PC-3 (cell line): Measurements from ENCODE around the gene GPX3.

ENCODE experiments used
- EZH2 ChIP-seq: fragments of 300-600 bp; sonication (generic); IDR thresholded peaks from one replicate; pipeline ENCODE4 v1.6.1; 2017; ENCODE audit warnings: antibody characterized with exemption, mild to moderate bottlenecking, low read length; ENCODE audit not compliant: unreplicated experiment
- EZH2phosphoT487 ChIP-seq: fragments of 300-600 bp; sonication (generic); IDR thresholded peaks from 2 replicates; pipeline ENCODE4 v1.6.1; 2018; ENCODE audit warnings: mild to moderate bottlenecking, antibody characterized with exemption, low read length, borderline replicate concordance
- TF ChIP-seq, protein P1 (sequence below): fragments of 300-600 bp; sonication (generic); conservative IDR thresholded peaks from 2 replicates; pipeline ENCODE4 v1.5.1; 2017; ENCODE audit warnings: antibody characterized with exemption, low read depth, mild to moderate bottlenecking, low read length

DNA sequence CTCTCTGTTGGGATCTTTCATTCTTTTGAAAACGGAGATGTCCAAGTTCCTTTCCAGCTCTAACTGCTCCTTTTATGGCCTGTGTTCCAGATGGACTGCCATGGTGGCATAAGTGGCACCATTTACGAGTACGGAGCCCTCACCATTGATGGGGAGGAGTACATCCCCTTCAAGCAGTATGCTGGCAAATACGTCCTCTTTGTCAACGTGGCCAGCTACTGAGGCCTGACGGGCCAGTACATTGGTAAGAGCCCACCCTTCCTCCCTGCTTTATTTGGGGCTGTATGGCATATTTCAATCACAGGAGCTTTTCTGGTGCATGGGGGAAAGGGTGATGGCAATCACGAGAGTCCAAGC lies 4.8 kb downstream of the GPX3 start:
- TF ChIP-seq, protein P1, sequence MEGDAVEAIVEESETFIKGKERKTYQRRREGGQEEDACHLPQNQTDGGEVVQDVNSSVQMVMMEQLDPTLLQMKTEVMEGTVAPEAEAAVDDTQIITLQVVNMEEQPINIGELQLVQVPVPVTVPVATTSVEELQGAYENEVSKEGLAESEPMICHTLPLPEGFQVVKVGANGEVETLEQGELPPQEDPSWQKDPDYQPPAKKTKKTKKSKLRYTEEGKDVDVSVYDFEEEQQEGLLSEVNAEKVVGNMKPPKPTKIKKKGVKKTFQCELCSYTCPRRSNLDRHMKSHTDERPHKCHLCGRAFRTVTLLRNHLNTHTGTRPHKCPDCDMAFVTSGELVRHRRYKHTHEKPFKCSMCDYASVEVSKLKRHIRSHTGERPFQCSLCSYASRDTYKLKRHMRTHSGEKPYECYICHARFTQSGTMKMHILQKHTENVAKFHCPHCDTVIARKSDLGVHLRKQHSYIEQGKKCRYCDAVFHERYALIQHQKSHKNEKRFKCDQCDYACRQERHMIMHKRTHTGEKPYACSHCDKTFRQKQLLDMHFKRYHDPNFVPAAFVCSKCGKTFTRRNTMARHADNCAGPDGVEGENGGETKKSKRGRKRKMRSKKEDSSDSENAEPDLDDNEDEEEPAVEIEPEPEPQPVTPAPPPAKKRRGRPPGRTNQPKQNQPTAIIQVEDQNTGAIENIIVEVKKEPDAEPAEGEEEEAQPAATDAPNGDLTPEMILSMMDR, result no peak
- TF ChIP-seq EZH2phosphoT487, result no peak
- TF ChIP-seq EZH2, result no peak
